Esophagus muscularis mucosa (tissue), 4 donors: ENCODE measurements around the gene SERPINA10. TPM values are rescaled to one million over a fixed set of nuclear protein-coding genes. Genes with fewer than 3 reads are reported as not detected.

ENCODE experiments used
- DNase-seq: peaks from one replicate; pipeline ENCODE4 v3.0.0-alpha.2; 2017; ENCODE audit errors: extremely low spot score
- H3K27ac ChIP-seq, 4 donors: fragments of 200-600 bp; sonication (generic); replicated peaks in 1 of 4; 1 replicate in 3 of 4; 2 replicates in 1 of 4; pipeline ENCODE4 v1.5.1; 2016 to 2019; ENCODE audit warnings: mild to moderate bottlenecking in 1 of 4
- H3K27me3 ChIP-seq, 4 donors: fragments of 200-600 bp; sonication (generic); one replicate each; pipeline versions ENCODE4 v1.5.1 to v1.6.0; 2016 to 2019
- H3K36me3 ChIP-seq, 4 donors: fragments of 200-600 bp; sonication (generic); one replicate each; pipeline ENCODE4 v1.5.1; 2016 to 2019
- H3K4me1 ChIP-seq, 4 donors: fragments of 200-600 bp; sonication (generic); one replicate each; pipeline ENCODE4 v1.5.1; 2016 to 2019
- H3K4me3 ChIP-seq, 4 donors: fragments of 200-600 bp; sonication (generic); 1 replicate in 2 of 4; 2 replicates in 2 of 4; pipeline ENCODE4 v1.5.1; 2016 to 2019; ENCODE audit warnings: mild to moderate bottlenecking in 4 of 4, moderate library complexity in 1 of 4
- H3K9me3 ChIP-seq, 4 donors: fragments of 200-600 bp; sonication (generic); 1 replicate in 3 of 4; 2 replicates in 1 of 4; pipeline ENCODE4 v1.5.1; 2016 to 2019
- CTCF ChIP-seq, 3 experiments: fragments of 200-600 bp in 2 of 3; fragments of 450-650 bp in 1 of 3; sonication (generic) in 2 of 3; IDR thresholded peaks; one replicate each; pipeline ENCODE4 v1.5.1; 2017 to 2019; ENCODE audit warnings: antibody characterized with exemption in 3 of 3, mild to moderate bottlenecking in 2 of 3, moderate library complexity in 1 of 3
- EP300 ChIP-seq: sonication (generic); formaldehyde crosslinking; IDR thresholded peaks from one replicate; pipeline ENCODE4 v1.6.1; 2017; ENCODE audit warnings: antibody characterized with exemption
- POLR2A ChIP-seq: fragments of 450-650 bp; IDR thresholded peaks from one replicate; pipeline ENCODE4 v1.6.1; 2017; ENCODE audit warnings: antibody characterized with exemption, moderate library complexity, mild to moderate bottlenecking, low read depth
- POLR2AphosphoS5 ChIP-seq, 2 donors: sonication (generic); formaldehyde crosslinking; IDR thresholded peaks; one replicate each; pipeline ENCODE4 v1.6.1; 2017; ENCODE audit warnings: antibody characterized with exemption in 2 of 2
- WGBS: methylation state at CpG from one replicate; pipeline ENCODE4 v1.1.5; 2018; 5-methylcytosine and 5-hydroxymethylcytosine counted together
- intact Hi-C: fragments of 100-400 bp; cut with DNase I; formaldehyde crosslinking; loops from one replicate; pipeline ENCODE4 v1.15.1; 2023
- total RNA-seq, 4 donors: library from RNA; depleted of rRNA; stranded (reverse); fragments of >200 nt; gene quantifications; one replicate each; pipeline versions ENCODE4 v1.1.0 to v1.2.1, GENCODE V29; 2016

Gene SERPINA10, protein sequence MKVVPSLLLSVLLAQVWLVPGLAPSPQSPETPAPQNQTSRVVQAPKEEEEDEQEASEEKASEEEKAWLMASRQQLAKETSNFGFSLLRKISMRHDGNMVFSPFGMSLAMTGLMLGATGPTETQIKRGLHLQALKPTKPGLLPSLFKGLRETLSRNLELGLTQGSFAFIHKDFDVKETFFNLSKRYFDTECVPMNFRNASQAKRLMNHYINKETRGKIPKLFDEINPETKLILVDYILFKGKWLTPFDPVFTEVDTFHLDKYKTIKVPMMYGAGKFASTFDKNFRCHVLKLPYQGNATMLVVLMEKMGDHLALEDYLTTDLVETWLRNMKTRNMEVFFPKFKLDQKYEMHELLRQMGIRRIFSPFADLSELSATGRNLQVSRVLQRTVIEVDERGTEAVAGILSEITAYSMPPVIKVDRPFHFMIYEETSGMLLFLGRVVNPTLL
- not detected for total RNA-seq

DNA sequence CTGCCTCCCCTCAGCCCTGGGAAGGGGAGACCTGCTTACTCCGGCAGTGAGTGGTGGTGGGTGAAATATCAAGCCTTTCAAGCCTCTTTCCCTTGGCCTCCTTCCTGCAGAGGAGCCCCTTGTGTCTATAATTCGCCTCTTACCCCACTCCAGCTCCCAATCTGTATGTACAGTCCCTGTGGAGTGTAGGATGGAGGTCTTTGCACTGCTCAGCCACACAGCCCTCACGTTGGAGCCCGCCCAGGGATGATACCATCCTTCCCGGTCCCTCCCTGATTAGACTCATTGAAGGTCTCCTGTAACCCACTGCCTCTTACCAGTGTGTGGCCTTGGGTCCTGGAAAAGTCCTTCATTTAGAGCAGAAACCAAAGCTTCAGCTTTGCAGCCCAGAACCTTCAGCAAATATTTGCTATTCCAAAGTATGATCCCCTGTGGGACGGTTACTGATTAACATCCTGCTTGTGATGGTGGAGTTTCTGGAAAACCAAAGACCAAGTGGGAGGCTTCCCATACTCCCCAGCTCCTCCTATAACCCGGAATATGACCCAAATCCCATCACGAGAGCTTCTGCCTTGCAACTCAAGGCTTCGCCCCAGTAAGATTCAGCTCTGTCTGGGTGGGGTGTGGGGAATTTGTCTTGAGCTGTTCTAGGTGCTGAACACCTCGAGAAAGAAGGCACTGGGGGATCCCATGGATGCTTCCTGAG is at the start of gene SERPINA10:
Gene SERPINA10, minus strand, starts transcription at position 397 of the 706 bp plus-strand sequence. CDS start 2,675 bp downstream, outside the sequence.
- Histone ChIP-seq H3K36me3 (no peaks in the 10 kb centered on the region), H3K4me3 (no peak within 1 kb of the TSS)
- WGBS: 80% methylated on average over 10 of the region's 10 CpGs

DNA sequence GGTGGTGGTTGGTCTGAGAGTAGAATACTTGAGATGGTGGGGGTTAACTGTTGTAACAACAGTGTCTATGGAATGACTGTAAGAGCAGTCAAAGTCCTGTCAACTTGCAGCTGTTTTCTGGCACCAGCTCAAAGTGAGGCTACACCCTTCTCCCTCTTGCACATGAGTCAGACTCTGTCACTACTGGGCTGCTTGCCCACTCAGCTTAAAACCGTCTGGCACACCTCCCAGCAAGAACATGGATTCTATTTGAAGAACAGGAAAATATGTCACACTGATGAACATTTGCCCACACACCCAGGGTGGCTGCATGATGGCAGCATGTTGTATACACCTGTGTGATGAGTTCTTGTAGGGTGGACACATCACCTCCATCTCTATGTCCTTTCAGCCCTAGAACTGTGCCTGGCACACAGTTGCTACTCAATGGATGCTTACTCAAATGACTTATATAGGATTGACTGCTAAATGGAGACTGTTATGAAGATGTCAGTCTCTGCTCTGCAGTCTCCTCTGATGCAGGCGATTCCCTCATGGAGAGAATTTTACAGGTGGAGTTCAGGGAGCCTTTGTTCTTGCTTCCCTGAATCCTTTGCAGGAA is 49.4 kb upstream of the SERPINA10 start:
- WGBS: 27% methylated on average over 2 of the region's 2 CpGs
- TF ChIP-seq POLR2AphosphoS5 (IDR thresholded peaks at IDR 0.05) (peak; percentile 54 to 71), POLR2A (no peak)
- H3K4me1 ChIP-seq: peaks cover 11 to 17% (median 17%) of the 10 kb centered on the region in 4 donors

More for the DNA sequence above, at the start of gene SERPINA10:
- no peak for DNase-seq
- intact Hi-C loops: no loop called here
- no peaks in the 10 kb centered on the region for H3K4me1 ChIP-seq
- TF ChIP-seq POLR2AphosphoS5 (IDR thresholded peaks at IDR 0.05) (no peak), POLR2A (no peak), CTCF (IDR thresholded peaks at IDR 0.05) (no peak), EP300 (no peak)
- H3K27ac ChIP-seq: no peak within 1 kb of the TSS
- H3K9me3 ChIP-seq: no peaks in the 10 kb centered on the region
- peaks cover 0 to 3% (median 0%) of the 10 kb centered on the region in 4 donors for H3K27me3 ChIP-seq

DNA sequence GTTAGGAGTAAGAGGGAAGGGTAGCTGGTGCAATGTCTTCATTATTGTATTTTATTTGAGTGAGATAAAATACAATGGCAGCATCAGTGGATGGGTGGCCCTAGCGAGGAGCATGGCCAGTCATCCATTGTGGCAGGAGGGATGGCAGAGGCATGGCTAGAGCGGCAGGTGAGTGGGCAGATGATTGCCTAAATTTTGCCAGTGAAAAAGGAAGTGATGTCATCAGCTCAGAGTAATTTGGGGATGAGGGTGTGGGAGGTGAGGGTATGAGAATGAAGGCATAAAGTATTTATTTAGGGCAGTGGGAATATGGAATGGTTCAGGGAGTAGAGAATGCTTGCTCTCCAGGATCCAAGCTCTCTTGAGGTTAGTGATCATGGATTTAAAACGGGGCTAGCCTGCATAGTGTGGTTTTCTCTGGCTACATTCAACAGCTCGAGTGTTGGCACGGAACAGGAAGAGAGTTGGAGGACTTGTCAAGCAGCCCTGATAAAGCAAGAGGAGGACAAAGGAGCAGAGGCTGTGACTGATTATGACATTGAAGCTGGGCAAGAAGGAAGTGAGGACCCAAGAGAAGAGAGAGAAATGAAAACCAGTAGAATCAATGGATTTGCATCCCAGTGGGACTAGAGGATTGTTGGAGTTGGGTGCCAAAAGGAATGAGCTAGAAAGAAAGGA is 48.7 kb upstream of the SERPINA10 start:
- TF ChIP-seq CTCF (IDR thresholded peaks at IDR 0.05): no peak
- DNase-seq: no peak
- Histone ChIP-seq H3K36me3 (no peaks in the 10 kb centered on the region), H3K9me3 (no peaks in the 10 kb centered on the region), H3K4me3 (no peak overlapping the region), H3K27ac (peak overlapping the region in 1 of 4 donors; percentile 21), H3K4me1 (peaks cover 11 to 17% (median 17%) of the 10 kb centered on the region in 4 donors), H3K27me3 (no peaks in the 10 kb centered on the region)
- 50% methylated on average over 5 of the region's 5 CpGs for WGBS
- intact Hi-C loops: no loop called here

More for the DNA sequence above, 49.4 kb upstream of the SERPINA10 start:
- Histone ChIP-seq H3K27ac (peak overlapping the region in 1 of 4 donors; percentile 21), H3K27me3 (no peaks in the 10 kb centered on the region), H3K4me3 (no peak overlapping the region), H3K36me3 (no peaks in the 10 kb centered on the region), H3K9me3 (no peaks in the 10 kb centered on the region)
- intact Hi-C loops: no loop called here
- DNase-seq: peak; percentile 97

GRCh38 chr14:94340533-94340932 is 47.5 kb upstream of the SERPINA10 start:
- Histone ChIP-seq H3K4me3 (no peak overlapping the region), H3K9me3 (no peaks in the 10 kb centered on the region), H3K27me3 (no peaks in the 10 kb centered on the region), H3K27ac (no peak overlapping the region), H3K4me1 (peaks cover 11 to 17% (median 17%) of the 10 kb centered on the region in 4 donors), H3K36me3 (no peaks in the 10 kb centered on the region)
- TF ChIP-seq POLR2AphosphoS5 (IDR thresholded peaks at IDR 0.05) (no peak), POLR2A (no peak), CTCF (IDR thresholded peaks at IDR 0.05) (no peak)
- no peak for DNase-seq
- intact Hi-C loops: no loop called here
